Measurements from ENCODE around the gene IQCK.
A peak's percentile ranks its signal among the peaks of the same experiment; 100 is the strongest.
"Not testable (repeated sequence)": the region's sequence is repeated elsewhere in the genome, so short reads cannot be mapped to it uniquely, and the experiment has no call there.

Gene IQCK

GRCh38 chr16:19717741-19718623 is at the start of gene IQCK, which contains the start of gene KNOP1:
Gene IQCK, plus strand, starts transcription at chr16:19718271. Its CDS starts 36 bp downstream, at chr16:19718307.
Gene KNOP1, minus strand, starts transcription at chr16:19718227. Its CDS starts 3,192 bp downstream, at chr16:19715035.
- DNase-seq: peak; percentile 38

GRCh38 chr16:19672378-19672777 is 45.7 kb upstream of the IQCK start:
- DNase-seq: no peak

- no peak for DNase-seq
Observed at GRCh38 chr16:19674485-19674884, 43.6 kb upstream of the IQCK start.

GRCh38 chr16:19677402-19677801 is 40.7 kb upstream of the IQCK start:
- no peak for DNase-seq

- DNase-seq: no peak
Observed at GRCh38 chr16:19678804-19679203, 39.3 kb upstream of the IQCK start.

GRCh38 chr16:19679281-19679680 is 38.8 kb upstream of the IQCK start:
- DNase-seq: not testable (repeated sequence)

GRCh38 chr16:19680881-19681340 is 37.2 kb upstream of the IQCK start:
- no peak for DNase-seq

- DNase-seq: no peak
Observed at GRCh38 chr16:19681637-19682036, 36.4 kb upstream of the IQCK start.

GRCh38 chr16:19683453-19684236 is 34.4 kb upstream of the IQCK start:
- no peak for DNase-seq

GRCh38 chr16:19685176-19685575 is 32.9 kb upstream of the IQCK start:
- DNase-seq: no peak

GRCh38 chr16:19687279-19687678 is 30.8 kb upstream of the IQCK start:
- no peak for DNase-seq

GRCh38 chr16:19688396-19689024 is 29.6 kb upstream of the IQCK start:
- DNase-seq: no peak

GRCh38 chr16:19689342-19689741 is 28.7 kb upstream of the IQCK start:
- DNase-seq: no peak

- DNase-seq: no peak
Observed at GRCh38 chr16:19690196-19690595, 27.9 kb upstream of the IQCK start.

GRCh38 chr16:19691161-19691711 is 26.8 kb upstream of the IQCK start:
- DNase-seq: no peak

GRCh38 chr16:19694989-19695388 is 23.1 kb upstream of the IQCK start:
- no peak for DNase-seq

GRCh38 chr16:19696328-19696727 is 21.7 kb upstream of the IQCK start:
- no peak for DNase-seq

- DNase-seq: no peak
Observed at GRCh38 chr16:19696961-19697360, 21.1 kb upstream of the IQCK start.

GRCh38 chr16:19697756-19698318 is 20.2 kb upstream of the IQCK start:
- DNase-seq: no peak

- DNase-seq: no peak
Observed at GRCh38 chr16:19698480-19699465, 19.3 kb upstream of the IQCK start.

GRCh38 chr16:19699472-19699871 is 18.6 kb upstream of the IQCK start:
- no peak for DNase-seq
